Measurements from ENCODE around the gene PRKD2.
"Not testable (repeated sequence)": the region's sequence is repeated elsewhere in the genome, so short reads cannot be mapped to it uniquely, and the experiment has no call there.

Gene PRKD2

GRCh38 chr19:46633130-46633529 lies 83.8 kb downstream of the PRKD2 start:
- DNase-seq (ENCODE audit: low spot score): no peak

DNA sequence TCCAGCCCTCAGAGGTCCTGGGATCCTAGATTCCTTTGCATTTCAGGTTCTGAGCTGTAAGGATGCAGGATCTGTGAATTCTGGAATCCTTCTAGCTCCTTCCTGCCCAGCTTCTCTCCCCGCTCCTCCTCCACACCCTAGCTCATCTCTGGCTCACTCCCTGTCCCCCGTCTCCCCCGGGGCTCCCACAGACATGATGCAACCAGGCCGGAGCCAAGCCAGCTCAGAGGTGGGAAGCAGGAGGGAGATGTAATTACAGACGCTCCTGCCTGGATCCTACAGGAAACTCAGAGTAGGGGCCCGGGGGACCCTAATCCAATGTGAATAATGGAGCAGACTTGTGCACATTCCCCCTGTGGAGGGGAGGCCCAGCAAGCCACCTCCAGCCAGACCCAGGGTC lies 85.4 kb downstream of the PRKD2 start:
- no peak for DNase-seq (ENCODE audit: low spot score)

- DNase-seq (ENCODE audit: low spot score): no peak
Measured at GRCh38 chr19:46630586-46631205, 86.2 kb downstream of the PRKD2 start.

DNA sequence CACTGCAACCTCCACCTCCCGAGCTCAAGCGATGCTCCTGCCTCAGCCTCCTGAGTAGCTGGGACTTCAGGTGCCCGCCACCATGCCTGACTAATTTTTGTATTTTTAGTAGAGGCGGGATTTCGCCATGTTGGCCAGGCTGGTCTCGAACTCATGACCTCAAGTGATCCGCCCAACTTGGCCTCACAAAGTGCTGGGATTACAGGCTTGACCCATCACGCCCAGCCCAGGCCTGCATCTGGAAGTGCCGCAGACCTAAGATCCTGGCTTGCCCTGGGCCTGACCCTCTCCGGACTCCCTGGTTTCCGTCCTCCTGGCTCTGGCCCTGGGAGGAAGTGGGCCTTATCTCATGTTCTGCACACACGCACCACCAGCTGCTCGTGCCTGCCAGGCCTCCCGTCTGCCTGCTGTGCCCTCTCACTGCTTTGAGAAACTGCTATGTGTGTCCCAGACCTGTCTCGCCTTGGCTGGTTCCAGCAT lies 87.3 kb downstream of the PRKD2 start:
- DNase-seq (ENCODE audit: low spot score): no peak

DNA sequence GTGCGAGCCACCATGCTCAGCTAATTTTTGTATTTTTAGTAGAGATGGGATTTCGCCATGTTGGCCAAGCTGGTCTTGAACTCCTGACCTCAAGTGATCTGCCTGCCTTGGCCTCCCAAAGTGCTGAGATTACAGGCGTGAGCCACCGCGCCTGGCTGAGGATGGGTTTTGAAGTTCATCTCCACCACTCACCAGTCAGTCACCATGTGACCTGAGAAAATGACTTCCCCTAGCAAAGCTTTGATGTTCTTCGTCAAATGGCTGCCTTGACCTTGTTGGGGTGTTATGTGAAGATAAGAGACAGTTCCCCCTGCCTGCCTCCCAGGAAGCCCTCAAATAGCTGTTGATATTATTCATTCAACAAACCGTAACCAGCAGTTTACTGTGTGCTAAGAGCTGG lies 87.9 kb downstream of the PRKD2 start:
- DNase-seq (ENCODE audit: low spot score): not testable (repeated sequence)

DNA sequence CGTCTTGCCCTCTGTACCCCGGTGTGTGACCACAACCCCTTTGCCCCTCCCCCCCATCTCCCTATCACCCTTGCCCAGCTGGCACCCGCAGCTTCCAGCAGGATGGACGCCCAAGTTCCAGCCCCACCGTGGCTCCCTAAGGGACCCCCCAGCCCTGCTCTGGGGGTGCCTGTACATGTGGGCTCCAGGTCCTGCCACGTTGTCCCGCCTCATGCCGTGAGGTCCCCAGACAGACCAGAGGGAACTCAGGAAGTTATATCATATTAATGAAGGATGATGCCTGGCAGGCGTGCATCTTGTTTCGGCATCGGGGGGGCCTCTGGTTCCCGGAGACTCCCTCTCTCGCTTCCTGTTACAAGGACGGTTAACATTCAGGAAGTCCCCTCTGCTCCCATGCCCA lies 90.5 kb downstream of the PRKD2 start:
- DNase-seq (ENCODE audit: low spot score): no peak

DNA sequence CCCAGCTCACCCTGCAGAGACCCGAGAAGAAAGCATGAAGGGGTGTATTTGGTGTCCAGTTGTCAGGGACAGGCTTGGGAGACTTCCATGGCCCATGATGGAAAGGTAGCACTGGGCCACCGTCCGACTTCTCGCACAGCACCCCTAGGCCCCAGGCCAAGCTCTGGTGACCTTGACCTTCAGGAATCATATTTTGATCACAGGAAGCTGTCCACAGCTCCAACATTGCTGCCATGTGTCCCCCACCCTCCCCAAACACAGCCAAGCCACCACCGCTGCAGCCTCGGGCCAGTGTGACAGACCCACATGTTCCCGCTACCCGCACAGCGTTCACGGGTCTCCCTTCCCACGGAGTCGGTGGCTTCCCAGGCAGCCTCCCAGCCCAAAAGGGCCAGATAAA lies 91.2 kb downstream of the PRKD2 start:
- DNase-seq (ENCODE audit: low spot score): no peak

- no peak for DNase-seq (ENCODE audit: low spot score)
Measured at GRCh38 chr19:46624958-46625661, 91.8 kb downstream of the PRKD2 start, which contains the start of gene PTGIR. TSS of gene PTGIR (minus strand) at chr19:46625089. CDS start at chr19:46624225, 864 bp downstream.

Data from globus pallidus (tissue), 1 donor.